NCI-H226 (cell line): ENCODE data around the gene GOPC.
A peak's percentile ranks its signal among the peaks of the same experiment; 100 is the strongest.

ENCODE experiments used
- DNase-seq: peaks from one replicate; pipeline ENCODE4 v3.0.0-alpha.2; 2015

The GOPC gene

DNA sequence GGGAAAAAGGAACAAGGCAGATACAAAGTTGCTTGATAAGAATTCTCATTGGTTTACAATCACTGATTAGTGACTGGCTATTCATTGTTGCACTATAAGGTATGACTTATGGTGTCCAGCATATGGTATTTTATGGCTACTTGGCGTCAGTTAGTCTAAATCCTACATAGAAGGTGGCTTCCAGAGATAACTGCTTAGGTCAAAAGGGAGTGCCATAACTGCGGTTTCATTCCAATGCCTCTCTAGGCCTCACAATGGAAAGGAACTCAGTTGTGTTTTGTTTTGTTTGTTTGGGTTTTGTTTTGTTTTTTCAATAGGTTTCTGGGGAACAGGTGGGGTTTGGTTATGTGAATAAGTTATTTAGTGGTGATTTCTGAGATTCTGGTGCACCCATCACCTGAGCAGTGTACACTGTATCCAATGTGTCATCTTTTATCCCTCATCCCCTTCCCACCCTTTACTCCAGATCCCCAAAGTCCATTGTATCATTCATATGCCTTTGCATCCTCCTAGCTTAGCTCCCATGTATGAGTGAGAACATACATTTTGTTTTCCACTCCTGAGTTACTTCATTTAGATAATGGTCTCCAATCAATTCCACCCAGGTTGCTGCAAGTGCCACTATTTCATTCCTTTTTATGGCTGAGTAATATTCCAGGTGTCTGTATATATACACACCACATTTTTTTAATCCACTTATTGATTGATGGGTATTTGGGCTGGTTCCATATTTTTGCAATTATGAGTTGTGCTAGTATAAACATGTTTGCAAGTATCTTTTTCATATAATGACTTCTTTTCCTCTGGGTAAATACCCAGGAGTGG is 7.0 kb downstream of the GOPC start:
- DNase-seq = no peak

DNA sequence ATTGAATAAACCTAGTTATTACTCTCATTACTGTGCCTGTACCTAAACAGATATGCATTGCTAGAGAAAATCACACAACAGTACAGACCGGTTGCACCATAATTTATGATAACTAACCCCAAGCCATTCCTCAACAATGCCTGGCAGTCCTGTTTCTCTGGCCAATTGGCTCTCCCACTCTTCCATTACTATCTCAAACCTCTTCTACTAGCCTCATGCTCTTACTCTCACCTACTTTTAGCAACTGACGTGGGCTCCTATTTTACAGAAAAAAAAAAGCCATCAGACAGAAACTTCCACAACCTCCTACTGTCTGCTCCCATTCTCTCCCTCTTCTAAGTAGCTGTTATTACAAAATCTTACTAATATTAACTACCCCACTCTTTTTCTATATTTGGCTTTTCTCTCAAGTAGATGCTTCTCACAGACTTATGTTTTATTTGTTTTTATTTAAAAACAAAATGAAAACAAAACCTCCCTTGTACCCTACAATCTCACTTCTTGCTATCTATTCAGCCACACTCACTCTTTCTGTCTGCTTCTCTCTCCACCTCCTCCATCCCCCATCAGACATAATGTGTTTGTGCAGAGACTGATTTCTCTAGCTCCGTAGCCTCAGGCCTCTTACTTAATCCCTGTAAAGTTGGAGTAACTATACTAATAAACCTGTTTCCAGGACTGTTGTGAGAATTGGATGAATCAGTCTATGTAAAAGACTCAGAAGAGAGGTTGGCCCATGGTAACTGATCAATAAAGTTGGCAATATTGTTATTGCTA is 9.1 kb downstream of the GOPC start:
- DNase-seq = no peak

DNA sequence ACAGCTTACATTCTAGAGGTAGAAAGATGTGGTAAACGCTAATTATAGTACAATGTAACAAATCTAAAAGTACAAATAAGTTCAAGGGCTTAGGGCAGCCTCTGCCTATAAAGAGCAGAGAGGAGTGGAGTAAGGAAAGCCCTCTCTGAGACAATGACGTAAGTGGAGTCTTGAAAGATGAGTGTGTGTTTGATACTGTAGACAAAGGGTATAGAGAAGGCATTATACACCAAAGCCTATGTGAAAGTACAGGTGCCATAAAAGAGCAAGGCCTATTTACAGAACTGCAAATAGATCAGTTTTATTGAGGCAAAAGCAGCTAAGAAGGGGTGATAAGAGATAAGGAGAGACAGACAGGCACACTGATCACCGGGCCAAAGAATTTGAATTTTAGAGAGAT is 10.9 kb downstream of the GOPC start:
- no peak for DNase-seq

DNA sequence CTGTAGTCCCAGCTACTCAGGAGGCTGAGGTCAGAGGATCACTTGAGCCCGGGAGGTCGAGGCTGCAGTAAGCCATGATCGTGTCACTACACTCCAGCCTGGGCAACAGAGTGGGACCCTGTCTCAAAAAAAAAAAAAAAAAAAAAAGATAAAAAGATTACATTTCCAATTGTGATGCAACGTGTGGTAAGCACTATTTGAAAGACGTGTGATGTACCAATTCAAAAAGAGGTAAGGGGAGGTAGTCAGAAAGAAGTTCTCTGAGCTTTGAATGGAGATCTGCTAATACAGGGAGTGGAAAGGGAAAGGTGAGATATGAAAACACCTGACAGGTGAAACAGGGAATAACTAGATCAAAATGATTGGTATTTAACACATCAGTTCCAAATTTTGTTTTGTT is 11.9 kb downstream of the GOPC start:
- DNase-seq = no peak

DNA sequence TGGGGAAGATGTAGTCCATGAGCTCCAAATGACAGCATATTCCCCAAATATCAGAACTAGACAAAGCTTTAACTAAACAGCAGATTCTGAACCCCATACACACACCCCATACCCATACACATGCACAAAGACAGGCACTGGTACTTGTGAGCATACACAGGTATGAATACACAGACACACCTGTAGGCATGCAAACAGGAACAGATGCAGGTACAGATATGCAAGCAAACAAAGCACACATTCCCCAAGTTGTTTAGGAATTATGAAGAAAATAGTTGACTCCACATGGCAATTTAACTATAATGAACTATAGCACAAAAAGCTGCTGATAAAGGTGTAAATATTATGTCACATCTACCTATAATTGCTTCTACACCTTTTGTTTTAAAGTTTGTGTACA is 16.7 kb downstream of the GOPC start:
- no peak for DNase-seq

DNA sequence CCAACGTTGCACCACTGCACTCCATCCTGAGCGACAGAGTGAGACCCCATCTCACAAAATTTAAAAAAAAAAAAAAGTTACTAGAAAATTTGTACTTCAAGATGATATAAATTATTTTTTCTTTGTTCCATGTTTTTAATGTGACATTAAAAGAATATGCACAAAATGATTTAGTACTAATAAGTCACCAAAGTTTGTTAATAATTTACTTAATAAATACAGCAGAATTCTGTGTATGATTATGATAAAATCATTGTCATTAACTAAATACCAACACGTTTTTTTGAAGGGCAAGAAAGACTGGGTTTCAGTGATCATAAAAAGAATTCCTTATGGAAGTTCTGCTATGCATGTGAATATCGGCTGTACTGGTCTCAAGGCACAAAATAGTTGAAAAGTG is 28.1 kb downstream of the GOPC start:
- no peak for DNase-seq

DNA sequence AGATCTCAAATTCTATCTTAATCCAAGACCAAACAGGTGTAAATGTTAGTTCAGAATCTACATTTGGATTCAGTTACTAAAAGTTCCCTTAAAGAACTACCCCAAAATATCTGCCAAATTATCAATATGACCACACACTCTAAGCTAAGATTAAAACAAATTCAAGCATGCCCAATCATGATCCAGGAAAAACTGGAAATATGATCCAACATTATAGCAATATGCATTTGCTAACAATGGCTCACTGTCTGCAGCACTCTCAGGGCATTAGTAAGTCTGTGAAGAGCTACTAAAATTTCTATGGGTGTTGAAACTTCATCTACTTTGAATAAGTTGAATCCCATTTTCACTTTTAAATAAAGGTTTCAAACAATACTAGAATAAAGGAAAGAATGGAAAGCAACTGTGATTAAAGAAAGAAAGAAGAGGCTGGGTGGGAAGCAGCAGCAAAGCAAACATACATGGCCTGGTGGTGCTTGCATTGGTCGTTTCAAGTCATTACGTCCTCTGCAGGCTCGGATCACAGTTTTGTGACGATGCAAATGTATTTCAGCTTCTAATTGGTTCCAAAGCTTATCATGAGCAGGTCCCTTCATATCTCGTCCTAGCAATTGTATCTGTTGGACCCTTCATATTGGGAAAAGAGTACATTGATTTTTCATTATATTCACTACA is 29.2 kb downstream of the GOPC start:
- DNase-seq = no peak

DNA sequence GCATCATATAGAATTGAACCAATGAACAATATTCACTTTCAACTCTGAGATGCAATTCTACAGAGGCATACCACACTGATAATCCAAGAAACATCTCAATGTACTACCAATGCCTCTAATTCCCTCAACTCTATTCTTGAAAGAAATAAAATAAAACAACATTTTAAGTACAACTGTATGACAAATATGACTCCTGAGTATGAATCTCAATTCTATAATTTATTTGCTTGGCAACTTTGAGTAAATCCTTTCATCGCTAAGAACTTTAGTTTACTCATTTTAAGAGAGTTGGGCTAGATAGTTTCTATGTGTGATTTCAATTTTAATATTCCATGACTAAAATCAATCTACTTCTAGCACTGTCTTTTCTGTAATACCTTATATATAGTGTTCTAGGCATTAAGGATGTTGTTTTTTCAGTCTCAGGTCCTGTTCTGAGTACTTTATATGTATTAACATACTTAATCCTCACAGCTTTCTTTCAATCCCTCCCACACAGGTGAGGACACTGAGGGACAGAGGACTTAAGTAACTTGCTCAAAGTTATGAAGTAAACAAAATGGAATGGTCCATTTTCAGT is 33.4 kb downstream of the GOPC start:
- no peak for DNase-seq

DNA sequence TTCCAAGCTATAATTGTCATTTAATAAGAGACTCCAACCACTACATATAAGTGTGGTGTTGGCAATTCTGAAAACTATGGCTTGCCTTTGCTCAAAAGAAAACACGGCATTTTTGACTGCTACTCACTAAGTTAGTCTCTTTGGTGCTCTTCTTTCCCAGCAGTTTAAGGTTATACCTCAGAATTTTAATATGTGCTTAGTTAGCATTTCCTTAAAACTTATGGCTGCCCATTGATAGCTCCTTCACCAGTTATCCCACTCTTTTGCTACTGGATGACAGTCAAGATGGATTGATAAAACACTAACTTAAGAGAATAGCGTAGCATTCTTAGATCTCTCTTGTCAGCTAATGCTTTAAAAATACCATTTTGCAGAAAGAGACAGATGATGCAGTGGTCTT is 34.1 kb downstream of the GOPC start:
- DNase-seq = no peak

DNA sequence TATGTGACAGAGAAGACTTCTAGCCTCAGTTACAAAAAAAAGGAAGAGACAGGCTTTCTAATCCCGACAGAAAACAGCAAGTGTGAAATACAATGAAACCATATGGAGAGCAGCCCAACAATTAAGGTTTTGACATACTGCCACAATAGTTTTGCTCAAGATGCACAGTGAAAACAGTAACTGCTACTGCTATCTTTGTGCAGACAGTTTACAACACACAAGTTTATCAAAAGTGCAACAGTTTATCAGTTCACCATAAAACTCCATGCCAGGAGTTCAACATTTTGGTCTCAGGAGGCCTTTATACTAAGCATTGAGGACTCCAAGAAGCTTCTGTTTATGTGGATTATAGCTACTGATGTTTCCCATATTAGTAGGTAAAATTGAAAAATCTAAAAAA is 37.6 kb downstream of the GOPC start:
- DNase-seq = no peak

DNA sequence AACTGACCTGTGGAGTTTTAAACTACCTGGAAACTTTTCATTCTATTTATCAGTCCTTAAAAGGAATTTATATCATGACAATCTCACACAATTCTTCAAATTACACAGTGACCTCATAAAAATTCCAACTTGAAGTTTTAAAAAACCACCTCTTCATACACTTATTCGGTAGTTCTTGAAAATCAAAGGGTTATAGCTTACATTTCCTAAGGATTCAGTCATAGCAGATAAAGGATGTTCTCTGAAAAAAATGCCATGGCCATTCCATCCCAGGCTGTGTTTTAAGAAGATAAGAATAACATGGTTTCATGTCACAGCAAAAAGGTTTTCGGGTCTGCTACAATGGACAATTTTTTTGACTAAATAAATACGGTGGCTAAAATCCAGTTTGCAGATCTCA is 41.2 kb downstream of the GOPC start:
- DNase-seq = no peak

DNA sequence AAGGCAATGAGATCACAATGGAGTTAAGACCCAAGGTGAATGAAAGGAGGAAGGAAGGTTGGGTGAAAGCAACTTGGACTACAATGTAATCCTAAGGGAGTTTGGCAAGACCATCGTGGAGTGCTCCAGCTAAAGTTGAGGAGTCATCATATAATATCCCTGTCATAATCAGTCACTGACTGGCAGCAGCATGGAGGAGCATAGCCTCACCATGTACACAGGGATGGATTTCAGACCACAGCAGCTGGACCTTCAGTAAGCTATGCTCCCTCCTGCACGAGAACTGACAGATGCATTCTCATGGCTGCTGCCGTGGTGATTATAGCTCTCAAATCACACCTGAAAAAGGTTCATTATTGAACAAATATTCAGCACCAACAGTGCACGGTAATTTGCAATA is 43.0 kb downstream of the GOPC start:
- no peak for DNase-seq

DNA sequence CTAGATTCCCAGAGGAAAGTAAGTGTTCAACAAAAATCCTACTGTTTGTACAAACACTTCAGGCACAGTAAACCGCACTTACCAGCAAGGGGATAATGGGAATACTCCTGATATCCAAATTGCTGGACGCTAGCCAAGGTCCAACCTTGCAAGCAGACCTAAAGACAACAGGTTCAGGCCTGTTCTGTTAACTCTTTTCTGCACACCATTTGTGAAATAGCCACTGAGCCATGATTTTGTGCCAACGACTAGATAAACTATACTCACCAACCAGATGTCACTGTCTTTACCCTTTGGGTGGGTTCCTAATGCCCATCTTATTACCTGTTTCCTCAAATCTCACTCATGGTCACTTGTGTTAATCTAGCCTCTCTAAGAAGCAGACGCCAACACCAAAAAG is 43.5 kb downstream of the GOPC start:
- DNase-seq = no peak

DNA sequence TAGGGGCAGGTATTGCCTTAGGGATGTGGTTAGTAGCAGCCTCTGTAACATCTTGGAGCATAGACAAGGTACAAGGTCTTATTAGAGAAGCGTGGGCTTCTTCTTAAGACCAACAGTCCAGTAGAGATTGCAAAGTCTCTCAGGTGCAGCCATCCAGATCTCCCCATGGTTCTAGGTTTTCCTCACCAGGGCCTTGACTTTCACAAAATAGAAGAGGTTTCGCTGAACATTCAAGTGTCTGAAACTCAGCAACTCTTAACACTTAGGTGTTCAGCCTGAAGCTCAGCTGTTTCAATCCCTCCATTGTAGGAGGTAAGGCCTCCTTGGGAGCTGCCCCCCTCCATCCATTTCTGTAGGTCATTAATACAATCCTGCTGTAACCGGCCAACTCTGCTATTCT is 44.4 kb downstream of the GOPC start:
- no peak for DNase-seq

DNA sequence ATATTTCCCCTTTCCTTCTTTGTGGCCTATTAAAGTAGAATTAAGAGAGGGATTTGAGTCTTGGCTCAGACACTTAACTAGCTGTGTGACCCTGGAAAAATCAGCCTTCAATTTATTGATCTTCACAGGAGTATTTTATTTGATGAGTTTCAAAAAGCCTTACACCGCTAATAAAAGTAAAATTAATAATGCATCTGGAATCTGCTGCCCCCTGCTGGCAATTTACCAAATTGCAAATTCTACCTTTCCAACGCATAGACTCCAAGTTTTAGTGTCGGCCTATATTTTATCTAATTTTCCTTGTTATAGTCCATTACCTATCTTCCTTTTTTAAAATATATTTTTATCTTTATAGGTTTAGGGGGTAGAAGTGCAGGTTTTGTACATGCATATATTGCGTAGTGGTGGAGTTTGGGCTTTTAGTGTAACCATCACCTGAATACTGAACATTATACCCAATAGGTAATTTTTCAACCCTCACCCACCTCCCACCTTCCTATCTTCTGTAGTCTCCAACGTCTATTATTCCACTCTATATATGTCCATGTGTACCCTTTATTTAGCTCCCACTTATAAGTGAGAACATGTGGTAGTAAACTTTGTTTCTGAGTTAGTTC is 46.3 kb downstream of the GOPC start:
- DNase-seq = no peak

DNA sequence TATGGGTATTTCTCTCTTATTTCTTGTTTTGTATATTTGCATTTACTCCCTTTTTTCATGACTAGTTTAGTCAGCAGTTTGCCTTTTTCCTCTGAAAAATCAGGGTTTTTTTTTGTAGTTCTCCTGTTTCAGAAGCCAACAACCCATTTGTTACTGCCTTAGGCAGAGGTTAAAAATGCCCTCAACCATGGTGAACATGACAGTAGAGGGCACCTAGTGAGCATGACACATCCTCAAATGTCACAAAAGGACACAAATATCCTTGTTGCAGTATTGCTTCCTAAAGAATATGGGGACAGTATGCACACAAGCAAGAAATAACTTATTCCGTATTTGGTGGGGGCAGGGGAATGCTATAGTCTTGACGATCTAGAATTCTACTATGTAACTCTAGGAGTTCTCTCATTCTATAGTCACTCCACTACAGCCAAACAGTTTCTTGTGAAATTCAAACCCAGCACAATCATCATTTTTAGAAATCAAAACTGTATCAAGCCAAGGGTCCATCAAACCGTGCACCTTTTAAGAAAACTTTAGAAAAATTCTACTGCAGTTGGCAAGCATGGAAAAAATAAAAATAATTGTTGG is 47.0 kb downstream of the GOPC start:
- DNase-seq = no peak

DNA sequence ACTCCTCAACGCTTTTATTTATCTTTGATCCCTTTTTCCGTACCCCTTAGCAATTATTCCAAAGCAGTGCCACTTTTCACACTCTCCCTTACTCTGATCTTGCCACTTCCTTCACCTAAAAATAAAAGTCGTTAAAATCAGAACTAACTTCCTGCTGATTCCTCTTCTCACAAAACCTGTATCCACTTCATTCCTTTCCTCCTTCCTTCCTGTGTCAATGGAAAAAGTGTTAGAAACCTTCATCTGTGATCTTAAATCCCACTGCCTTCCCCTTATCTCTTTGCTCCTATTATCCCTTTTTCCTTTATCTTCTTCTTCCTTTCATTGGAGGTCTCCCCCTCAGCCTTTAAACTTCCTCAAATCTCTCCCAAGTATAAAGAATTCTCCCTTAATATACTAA is 49.2 kb downstream of the GOPC start:
- DNase-seq = no peak

DNA sequence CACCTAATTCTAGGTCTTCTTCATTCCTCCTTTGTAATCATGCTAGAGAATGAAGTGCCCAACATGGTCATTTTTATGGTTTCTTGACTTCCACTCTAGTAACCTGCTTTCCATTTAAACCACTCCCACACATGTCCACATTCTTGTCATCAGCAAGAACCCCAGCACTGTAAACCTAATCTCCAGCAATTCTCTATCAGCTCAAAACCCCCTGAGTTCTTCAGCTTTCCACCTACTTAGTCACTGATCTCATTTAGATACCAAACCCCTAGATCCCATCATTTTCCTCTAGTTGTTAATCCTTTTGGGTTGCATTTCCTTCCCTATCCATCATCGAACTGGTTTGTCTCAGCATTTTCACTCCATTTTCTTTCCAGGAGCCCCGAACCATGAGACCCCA is 49.7 kb downstream of the GOPC start:
- peak; percentile 48 for DNase-seq

DNA sequence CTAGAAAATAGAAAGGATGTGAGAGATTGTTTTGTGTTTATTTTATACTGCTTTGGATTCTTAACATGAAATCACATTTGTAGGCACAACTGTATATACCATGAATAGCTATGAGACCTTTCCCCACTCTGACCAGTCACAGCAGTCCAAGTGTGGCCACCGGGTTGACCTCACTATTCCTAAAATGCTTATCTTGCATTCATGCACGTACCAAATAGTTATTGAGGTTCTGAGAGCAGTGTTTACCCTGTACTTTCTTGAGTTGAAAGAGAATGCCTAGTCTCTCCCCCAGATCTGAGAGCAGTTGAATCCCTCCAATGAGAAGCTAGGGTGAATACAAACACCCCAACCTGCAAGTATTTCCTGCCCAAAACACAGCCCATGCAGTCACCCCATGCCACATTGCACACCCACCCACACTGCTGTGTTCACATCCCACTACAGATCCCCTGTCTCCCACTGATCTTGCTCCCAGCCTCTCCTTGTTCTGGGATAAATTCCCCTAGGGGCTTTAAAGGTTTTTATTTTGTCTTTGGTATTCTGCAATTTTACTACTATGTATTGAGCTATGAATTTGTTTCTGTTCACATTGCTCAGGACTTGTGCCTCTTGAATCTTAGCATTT is 51.6 kb downstream of the GOPC start:
- DNase-seq = no peak

DNA sequence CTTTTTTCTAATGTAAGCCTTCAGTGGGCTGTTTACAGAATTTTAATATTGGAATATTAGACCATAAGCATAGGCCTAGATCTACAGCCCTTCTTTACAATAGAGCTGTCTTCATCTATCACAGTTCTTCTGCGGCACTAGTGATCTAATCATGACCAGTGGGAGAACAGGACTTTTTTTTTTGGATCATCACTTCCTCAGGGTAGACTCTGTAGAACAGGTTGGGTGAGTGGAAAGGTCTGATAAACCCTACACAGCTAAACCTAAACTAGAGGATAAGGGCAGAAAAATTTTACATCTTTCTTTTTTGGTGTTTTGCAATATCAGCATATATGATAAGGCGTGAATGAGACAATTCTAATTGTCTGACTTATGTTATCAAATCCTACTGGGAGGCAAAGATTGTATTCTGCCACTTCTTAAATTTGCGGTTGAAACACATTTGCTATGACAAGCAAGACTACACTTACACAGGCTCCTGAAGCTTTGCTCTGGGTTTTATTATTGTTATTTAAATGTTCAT is 52.2 kb downstream of the GOPC start:
- no peak for DNase-seq

DNA sequence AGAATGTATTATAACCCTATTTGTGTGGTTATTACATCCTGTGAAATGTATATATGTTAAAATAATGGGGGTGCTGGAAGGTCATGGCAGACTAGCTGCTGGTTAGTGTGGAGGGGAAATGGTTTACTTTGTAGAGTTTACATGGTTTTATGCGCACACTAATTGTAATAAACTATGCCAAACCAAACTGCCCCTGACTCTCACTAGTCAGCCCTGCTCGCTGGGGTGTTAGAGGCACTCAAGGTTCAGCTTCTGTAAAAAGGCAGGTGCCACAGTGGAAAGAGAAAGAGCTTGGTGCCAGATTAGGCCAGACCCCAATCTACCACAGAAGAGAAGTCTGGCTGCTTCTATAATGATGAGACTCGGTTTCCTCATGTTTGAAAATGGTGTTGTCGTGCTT is 52.7 kb downstream of the GOPC start:
- DNase-seq = no peak

DNA sequence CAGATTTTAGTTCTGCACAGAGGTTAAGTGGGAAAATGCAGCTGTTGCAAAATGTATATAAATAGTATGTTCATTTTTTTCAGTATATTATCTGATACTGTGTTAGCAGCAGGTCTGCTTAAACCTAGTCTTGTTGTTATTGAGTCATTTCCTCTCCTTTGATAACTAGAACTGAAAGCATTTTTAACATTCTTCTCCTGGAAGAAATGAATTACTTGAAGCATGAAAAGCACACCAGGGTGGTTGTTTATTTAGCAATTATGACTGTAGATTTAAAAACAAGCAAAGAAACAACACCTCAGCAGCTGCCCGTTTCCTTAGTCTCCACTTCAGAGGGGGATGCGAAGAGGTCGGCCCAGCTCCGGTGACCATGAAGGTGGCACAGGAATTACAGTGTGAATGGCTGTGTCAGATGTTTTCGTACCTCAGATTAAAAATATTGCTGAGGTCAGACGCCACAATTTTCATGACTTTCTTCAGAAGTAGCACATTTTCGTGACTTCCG is 53.5 kb downstream of the GOPC start:
- peak; percentile 79 for DNase-seq
